MM.1S (cell line): ENCODE measurements around the gene P2RX3.

Source experiments
- CTCF ChIP-seq: fragments of 300-600 bp; sonication (generic); IDR thresholded peaks from 2 replicates; pipeline ENCODE4 v1.5.1; 2016; ENCODE audit warnings: antibody characterized with exemption, low read length, mixed read lengths
- EZH2phosphoT487 ChIP-seq: fragments of 300-600 bp; sonication (generic); IDR thresholded peaks from 2 replicates; pipeline ENCODE4 v1.6.1; 2018; ENCODE audit warnings: antibody characterized with exemption, low read length

- no peak for TF ChIP-seq CTCF
- TF ChIP-seq EZH2phosphoT487, result no peak
Measured at GRCh38 chr11:57305523-57305922, 32.6 kb upstream of the P2RX3 start.
